Ovary (tissue), 9 donors: ENCODE results near the gene PTPRS. TPM values are rescaled to one million over a fixed set of nuclear protein-coding genes. Genes with fewer than 3 reads are reported as not detected.
A peak's percentile ranks its signal among the peaks of the same experiment; 100 is the strongest.

ENCODE experiments used
- DNase-seq, 5 donors: peaks; one replicate each; pipeline ENCODE4 v3.0.0-alpha.2; 2019 to 2020
- H3K27ac ChIP-seq, 2 donors: fragments of 200-600 bp; one replicate each; pipeline versions ENCODE4 v1.5.1 to v1.8.0; 2019 to 2022
- H3K27me3 ChIP-seq: fragments of 200-600 bp; one replicate; pipeline ENCODE4 v1.8.0; 2022
- H3K36me3 ChIP-seq: fragments of 200-600 bp; sonication (generic); one replicate; pipeline ENCODE4 v1.5.1; 2019
- H3K4me1 ChIP-seq: one replicate; pipeline ENCODE4 v1.8.1; 2013; ENCODE audit warnings: mild to moderate bottlenecking, moderate library complexity; ENCODE audit not compliant: insufficient read depth
- H3K4me3 ChIP-seq: fragments of 200-600 bp; sonication (generic); one replicate; pipeline ENCODE4 v1.5.1; 2017
- H3K9me3 ChIP-seq, 2 donors: fragments of 200-600 bp in 1 of 2; sonication (generic) in 1 of 2; one replicate each; pipeline versions ENCODE4 v1.5.1 to v1.8.1; 2013 to 2019; ENCODE audit warnings: mild to moderate bottlenecking in 1 of 2, moderate library complexity in 1 of 2
- EP300 ChIP-seq: sonication (generic); formaldehyde crosslinking; IDR thresholded peaks from one replicate; pipeline ENCODE4 v1.6.1; 2017; ENCODE audit warnings: antibody characterized with exemption
- POLR2A ChIP-seq: fragments of 450-650 bp; IDR thresholded peaks from one replicate; pipeline ENCODE4 v1.6.1; 2017; ENCODE audit warnings: antibody characterized with exemption, mild to moderate bottlenecking, moderate library complexity
- WGBS, 3 donors: extraction: QIAGEN DNeasy Blood & Tissue Kit in 1 of 3; methylation state at CpG; one replicate each; pipeline versions ENCODE4 v1.1.5 to v1.1.7; 2013 to 2017; 5-methylcytosine and 5-hydroxymethylcytosine counted together
- intact Hi-C, 4 donors: fragments of 100-400 bp; cut with DNase I; formaldehyde crosslinking; loops; one replicate each; pipeline versions ENCODE4 v1.11.0 to v1.15.1; 2022 to 2023
- polyA plus RNA-seq, 2 donors: library from polyadenylated mRNA; stranded (reverse); fragments of 200-250 nt in 1 of 2; fragments of 350-450 nt in 1 of 2; fragmentation: Illumina TruSeq in 1 of 2; extraction: RNeasy Lipid Tissue Mini Kit (QIAGEN cat#74804) in 1 of 2; gene quantifications; one replicate each; pipeline ENCODE4 v1.2.3, GENCODE V29; 2013 to 2014
- total RNA-seq, 7 donors: library from RNA; depleted of rRNA in 2 of 7; stranded (reverse); fragments of >200 nt in 2 of 7; fragmentation: NEBNext Ultra II Directional in 3 of 7; extraction: Animal tissue kit (Norgen Biotek cat#: 25700) in 3 of 7; gene quantifications; one replicate each; pipeline versions ENCODE4 v1.1.0 to v1.2.4, GENCODE V29; 2016 to 2023
- TF ChIP-seq, protein P1 (sequence below), 3 donors: fragments of 450-650 bp in 2 of 3; fragments of 200-600 bp in 1 of 3; IDR thresholded peaks; one replicate each; pipeline versions ENCODE4 v1.5.1 to v1.8.0; 2016 to 2022; ENCODE audit warnings: antibody characterized with exemption in 3 of 3, mild to moderate bottlenecking in 1 of 3
- donor health status: DM: no; HTN: no; CAD: no; lungs with moderate emphysema.
- donor health status: DM: no; HTN: no; CAD: no.
- donor health status: Bipolar disorder and iron deficiency.
- donor health status: DM: yes; HTN: yes; CAD: no.
- donor health status: DM: no; HTN: no; CAD: no.
- donor health status: DM: yes; HTN: yes; CAD: no.

Gene PTPRS
- total and polyA plus RNA-seq, 9 donors: 12.3 to 196 (median 168) TPM

DNA sequence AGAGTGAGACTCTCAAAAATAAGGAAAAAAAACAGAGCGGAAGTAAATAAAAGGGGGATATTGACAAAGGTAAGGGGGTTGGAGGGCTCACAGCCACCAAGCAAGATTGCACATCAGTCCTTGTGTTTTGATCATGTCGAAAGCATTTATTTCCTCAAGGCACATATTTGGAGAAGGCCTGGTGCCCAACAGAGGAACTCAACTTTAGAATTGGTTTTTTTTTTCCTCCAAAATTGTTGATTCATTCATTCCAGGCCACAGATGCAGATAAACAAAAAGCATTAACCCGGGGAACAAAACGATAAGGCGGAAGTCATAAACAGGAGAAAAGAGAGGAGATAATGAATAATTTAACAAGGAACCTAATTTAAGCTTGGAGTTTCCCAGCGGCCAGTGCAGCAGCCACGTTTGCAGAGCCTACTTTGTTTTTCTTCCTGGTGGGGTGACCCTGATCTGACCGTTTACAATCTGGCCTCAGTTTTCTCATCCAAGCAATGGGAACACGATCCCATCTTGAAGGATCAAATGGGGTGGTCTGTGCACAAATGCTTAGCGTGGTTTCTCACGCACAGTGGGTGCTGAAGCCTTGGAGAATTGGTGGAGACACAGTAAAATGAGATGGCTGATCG lies 2.1 kb upstream of the PTPRS start:
- Histone ChIP-seq H3K4me1 (no peaks in the 10 kb centered on the region), H3K27me3 (no peaks in the 10 kb centered on the region), H3K27ac (no peak overlapping the region), H3K36me3 (no peaks in the 10 kb centered on the region), H3K9me3 (no peaks in the 10 kb centered on the region), H3K4me3 (no peak overlapping the region)
- intact Hi-C loops: no loop called here
- no peak for TF ChIP-seq EP300
- TF ChIP-seq, protein P1, sequence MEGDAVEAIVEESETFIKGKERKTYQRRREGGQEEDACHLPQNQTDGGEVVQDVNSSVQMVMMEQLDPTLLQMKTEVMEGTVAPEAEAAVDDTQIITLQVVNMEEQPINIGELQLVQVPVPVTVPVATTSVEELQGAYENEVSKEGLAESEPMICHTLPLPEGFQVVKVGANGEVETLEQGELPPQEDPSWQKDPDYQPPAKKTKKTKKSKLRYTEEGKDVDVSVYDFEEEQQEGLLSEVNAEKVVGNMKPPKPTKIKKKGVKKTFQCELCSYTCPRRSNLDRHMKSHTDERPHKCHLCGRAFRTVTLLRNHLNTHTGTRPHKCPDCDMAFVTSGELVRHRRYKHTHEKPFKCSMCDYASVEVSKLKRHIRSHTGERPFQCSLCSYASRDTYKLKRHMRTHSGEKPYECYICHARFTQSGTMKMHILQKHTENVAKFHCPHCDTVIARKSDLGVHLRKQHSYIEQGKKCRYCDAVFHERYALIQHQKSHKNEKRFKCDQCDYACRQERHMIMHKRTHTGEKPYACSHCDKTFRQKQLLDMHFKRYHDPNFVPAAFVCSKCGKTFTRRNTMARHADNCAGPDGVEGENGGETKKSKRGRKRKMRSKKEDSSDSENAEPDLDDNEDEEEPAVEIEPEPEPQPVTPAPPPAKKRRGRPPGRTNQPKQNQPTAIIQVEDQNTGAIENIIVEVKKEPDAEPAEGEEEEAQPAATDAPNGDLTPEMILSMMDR (IDR thresholded peaks at IDR 0.05): no peak
- WGBS, 3 donors: 44 to 55% (median 51%) methylated on average over 12 of the region's 12 CpGs
- no peak for DNase-seq

DNA sequence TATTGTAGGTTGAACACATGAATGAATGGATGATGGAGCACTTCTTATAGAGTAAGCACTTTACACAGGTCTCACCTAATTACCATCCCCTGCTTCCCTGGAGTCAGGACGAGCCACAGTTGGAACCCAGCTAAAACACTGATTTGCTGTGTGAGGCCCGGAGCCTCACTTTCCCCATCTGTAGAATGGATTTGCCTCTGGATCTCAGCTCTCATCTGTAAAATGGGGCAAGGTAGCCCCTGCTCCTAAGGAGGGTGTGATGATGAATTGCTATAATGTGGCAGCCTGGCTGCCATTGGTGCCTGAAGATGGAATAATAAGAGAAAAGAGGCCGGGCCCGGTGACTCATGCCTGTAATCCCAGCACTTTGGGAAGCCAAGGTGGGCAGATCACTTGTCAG lies 1.4 kb upstream of the PTPRS start:
- intact Hi-C loops: no loop called here
- WGBS, 3 donors: 63 to 74% (median 66%) methylated on average over 4 of the region's 4 CpGs

DNA sequence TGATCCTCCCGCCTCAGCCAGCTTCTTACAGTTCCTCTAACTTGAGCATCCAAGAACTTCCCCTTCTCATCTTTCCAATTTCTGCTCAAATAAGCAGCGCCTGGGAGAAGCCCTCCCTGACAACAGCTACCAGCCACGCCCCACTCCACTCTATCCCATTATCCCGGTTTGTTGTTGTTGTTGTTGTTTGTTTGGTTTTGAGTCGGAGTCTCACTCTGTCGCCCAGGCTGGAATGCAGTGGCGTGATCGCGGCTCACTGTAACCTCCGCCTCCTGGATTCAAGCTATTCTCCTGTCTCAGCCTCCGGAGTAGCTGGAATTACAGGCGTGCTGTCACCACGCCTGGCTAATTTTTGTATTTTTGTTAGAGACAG lies 822 bp upstream of the PTPRS start:
- no peak for DNase-seq
- H3K36me3 ChIP-seq: no peaks in the 10 kb centered on the region
- no peaks in the 10 kb centered on the region for H3K27me3 ChIP-seq
- no peak overlapping the region for H3K4me3 ChIP-seq
- WGBS, 3 donors: 67 to 75% (median 70%) methylated on average over 13 of the region's 13 CpGs
- intact Hi-C loops: no loop called here
- no peak overlapping the region for H3K27ac ChIP-seq
- H3K4me1 ChIP-seq: no peaks in the 10 kb centered on the region
- no peaks in the 10 kb centered on the region for H3K9me3 ChIP-seq
- no peak for TF ChIP-seq EP300
- no peak for TF ChIP-seq POLR2A
- TF ChIP-seq, protein P1 (IDR thresholded peaks at IDR 0.05): no peak

More for the DNA sequence above, 1.4 kb upstream of the PTPRS start:
- no peaks in the 10 kb centered on the region for H3K27me3 ChIP-seq
- no peaks in the 10 kb centered on the region for H3K36me3 ChIP-seq
- TF ChIP-seq, protein P1 (IDR thresholded peaks at IDR 0.05): no peak
- TF ChIP-seq POLR2A: no peak
- TF ChIP-seq EP300: no peak
- DNase-seq: no peak
- no peak overlapping the region for H3K4me3 ChIP-seq
- no peaks in the 10 kb centered on the region for H3K9me3 ChIP-seq
- no peaks in the 10 kb centered on the region for H3K4me1 ChIP-seq
- H3K27ac ChIP-seq: no peak overlapping the region

DNA sequence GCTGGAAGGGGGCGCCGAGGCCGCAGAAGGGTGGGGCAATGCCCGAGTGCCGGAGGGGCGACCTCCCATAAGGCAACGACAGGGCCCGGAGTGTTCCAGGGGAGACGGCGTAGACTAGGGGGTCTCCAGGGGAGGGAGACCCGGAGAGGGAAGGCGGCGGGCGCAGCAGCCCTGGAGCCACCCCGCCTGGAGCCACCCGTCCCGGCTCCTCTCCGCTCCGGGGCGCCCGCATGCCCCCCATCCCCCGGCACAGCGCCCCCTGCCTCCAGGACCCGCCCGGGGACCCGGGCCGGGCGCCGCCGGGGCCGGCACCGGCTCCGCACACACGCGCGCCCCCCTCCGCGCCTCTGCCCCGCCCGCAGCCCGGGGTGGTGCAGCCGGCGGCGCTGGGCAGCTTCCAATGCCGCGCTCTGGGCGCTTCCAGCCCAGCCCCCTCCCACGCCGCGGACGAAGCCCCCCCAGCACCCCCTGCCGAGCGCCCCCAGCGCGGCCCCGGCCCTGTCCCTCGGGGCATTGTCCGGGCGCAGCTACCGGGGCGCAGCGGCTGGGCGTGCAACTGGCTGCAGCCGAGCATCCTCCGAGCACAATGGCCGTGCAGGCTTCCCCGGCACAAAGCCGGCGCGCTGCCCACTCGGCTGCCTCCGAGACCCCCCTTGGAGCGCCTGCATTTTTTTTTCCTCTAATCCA lies 519 bp downstream of the PTPRS start:
- Histone ChIP-seq H3K9me3 (no peaks in the 10 kb centered on the region), H3K4me1 (no peaks in the 10 kb centered on the region), H3K4me3 (peak overlapping the region; percentile 42), H3K36me3 (no peaks in the 10 kb centered on the region), H3K27me3 (no peaks in the 10 kb centered on the region), H3K27ac (no peak overlapping the region)
- intact Hi-C loops: no loop called here
- 0% methylated on average over 24 to 73 of the region's 73 CpGs for WGBS, 3 donors
- TF ChIP-seq, protein P1 (IDR thresholded peaks at IDR 0.05): no peak
- TF ChIP-seq POLR2A: no peak
- no peak for TF ChIP-seq EP300
- DNase-seq: peak in 3 of 5 donors; percentile 12 to 45 (median 42)
